ENCODE measurements around the gene SMOC1. TPM values are rescaled to one million over a fixed set of nuclear protein-coding genes. Genes with fewer than 3 reads are reported as not detected.

SMOC1 gene
- polyA plus RNA-seq, 3 donors = not detected

GRCh38 chr14:70034257-70034656, 155.0 kb downstream of the SMOC1 start:
- WGBS (ENCODE audit: insufficient coverage) = 86% methylated on average over 3 of the region's 3 CpGs
- Histone ChIP-seq H3K9me3 (replicated peaks in 1 of 2; ENCODE audit: control insufficient read depth in 1 of 2, insufficient read depth in 1 of 2, low read length in 2 of 2) (no peaks in the 10 kb centered on the region), H3K36me3 (replicated peaks in 1 of 2; ENCODE audit: control insufficient read depth in 1 of 2, insufficient read depth in 2 of 2, low read length in 2 of 2) (no peaks in the 10 kb centered on the region), H2AFZ (ENCODE audit: insufficient read depth, low read depth, low read length, poor library complexity, severe bottlenecking) (no peak overlapping the region), H3K79me2 (ENCODE audit: insufficient read depth, low read length) (no peaks in the 10 kb centered on the region), H3K4me1 (ENCODE audit: control insufficient read depth in 1 of 2, insufficient read depth in 2 of 2, low read length in 2 of 2) (no peaks in the 10 kb centered on the region), H4K20me1 (ENCODE audit: insufficient read depth, low read length) (no peaks in the 10 kb centered on the region), H3K4me2 (replicated peaks; ENCODE audit: extremely low read depth, low read length, poor library complexity, severe bottlenecking) (no peak overlapping the region), H3K4me3 (replicated peaks in 1 of 3; ENCODE audit: low read depth in 2 of 3, low read length in 3 of 3) (no peak overlapping the region), H3K27ac (ENCODE audit: low read depth in 1 of 2, low read length in 2 of 2) (no peak overlapping the region), H3K9ac (ENCODE audit: insufficient read depth, low read length, poor library complexity, severe bottlenecking) (no peak overlapping the region), H3K27me3 (ENCODE audit: control insufficient read depth in 2 of 2, insufficient read depth in 2 of 2, low read length in 2 of 2) (no peaks in the 10 kb centered on the region)
- no peak overlapping the region for H3K27ac Mint-ChIP-seq
- no peak overlapping the region for H3K4me3 Mint-ChIP-seq
- TF ChIP-seq, protein P1, sequence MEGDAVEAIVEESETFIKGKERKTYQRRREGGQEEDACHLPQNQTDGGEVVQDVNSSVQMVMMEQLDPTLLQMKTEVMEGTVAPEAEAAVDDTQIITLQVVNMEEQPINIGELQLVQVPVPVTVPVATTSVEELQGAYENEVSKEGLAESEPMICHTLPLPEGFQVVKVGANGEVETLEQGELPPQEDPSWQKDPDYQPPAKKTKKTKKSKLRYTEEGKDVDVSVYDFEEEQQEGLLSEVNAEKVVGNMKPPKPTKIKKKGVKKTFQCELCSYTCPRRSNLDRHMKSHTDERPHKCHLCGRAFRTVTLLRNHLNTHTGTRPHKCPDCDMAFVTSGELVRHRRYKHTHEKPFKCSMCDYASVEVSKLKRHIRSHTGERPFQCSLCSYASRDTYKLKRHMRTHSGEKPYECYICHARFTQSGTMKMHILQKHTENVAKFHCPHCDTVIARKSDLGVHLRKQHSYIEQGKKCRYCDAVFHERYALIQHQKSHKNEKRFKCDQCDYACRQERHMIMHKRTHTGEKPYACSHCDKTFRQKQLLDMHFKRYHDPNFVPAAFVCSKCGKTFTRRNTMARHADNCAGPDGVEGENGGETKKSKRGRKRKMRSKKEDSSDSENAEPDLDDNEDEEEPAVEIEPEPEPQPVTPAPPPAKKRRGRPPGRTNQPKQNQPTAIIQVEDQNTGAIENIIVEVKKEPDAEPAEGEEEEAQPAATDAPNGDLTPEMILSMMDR (IDR thresholded peaks at IDR 0.05) = no peak
- no peaks in the 10 kb centered on the region for H3K4me1 Mint-ChIP-seq
- H3K27me3 Mint-ChIP-seq (ENCODE audit: low read depth in 3 of 3) = peaks cover 1 to 9% (median 4%) of the 10 kb centered on the region in 3 donors
- H3K36me3 Mint-ChIP-seq = no peaks in the 10 kb centered on the region
- DNase-seq = no peak
- intact Hi-C loops (cut with micrococcal nuclease) = no loop called here
- H3K9me3 Mint-ChIP-seq = no peaks in the 10 kb centered on the region

GRCh38 chr14:70036665-70037064, 157.4 kb downstream of the SMOC1 start:
- Histone ChIP-seq H3K4me1 (ENCODE audit: control insufficient read depth in 1 of 2, insufficient read depth in 2 of 2, low read length in 2 of 2) (no peaks in the 10 kb centered on the region), H3K4me3 (replicated peaks in 1 of 3; ENCODE audit: low read depth in 2 of 3, low read length in 3 of 3) (no peak overlapping the region), H3K4me2 (replicated peaks; ENCODE audit: extremely low read depth, low read length, poor library complexity, severe bottlenecking) (no peak overlapping the region), H3K27me3 (ENCODE audit: control insufficient read depth in 2 of 2, insufficient read depth in 2 of 2, low read length in 2 of 2) (no peaks in the 10 kb centered on the region), H3K27ac (ENCODE audit: low read depth in 1 of 2, low read length in 2 of 2) (no peak overlapping the region), H3K36me3 (replicated peaks in 1 of 2; ENCODE audit: control insufficient read depth in 1 of 2, insufficient read depth in 2 of 2, low read length in 2 of 2) (no peaks in the 10 kb centered on the region), H2AFZ (ENCODE audit: insufficient read depth, low read depth, low read length, poor library complexity, severe bottlenecking) (no peak overlapping the region), H3K79me2 (ENCODE audit: insufficient read depth, low read length) (no peaks in the 10 kb centered on the region), H4K20me1 (ENCODE audit: insufficient read depth, low read length) (no peaks in the 10 kb centered on the region), H3K9me3 (replicated peaks in 1 of 2; ENCODE audit: control insufficient read depth in 1 of 2, insufficient read depth in 1 of 2, low read length in 2 of 2) (no peaks in the 10 kb centered on the region), H3K9ac (ENCODE audit: insufficient read depth, low read length, poor library complexity, severe bottlenecking) (no peak overlapping the region)
- H3K27me3 Mint-ChIP-seq (ENCODE audit: low read depth in 3 of 3) = peaks cover 5 to 7% (median 5%) of the 10 kb centered on the region in 3 donors
- no peaks in the 10 kb centered on the region for H3K9me3 Mint-ChIP-seq
- whole genome bisulfite sequencing (ENCODE audit: insufficient coverage) = no CpG with 5 or more reads among the region's 1 CpG
- no peaks in the 10 kb centered on the region for H3K36me3 Mint-ChIP-seq
- H3K4me3 Mint-ChIP-seq = no peak overlapping the region
- no peak for DNase-seq
- no peaks in the 10 kb centered on the region for H3K4me1 Mint-ChIP-seq
- intact Hi-C loops (cut with micrococcal nuclease) = no loop called here
- TF ChIP-seq, protein P1 (IDR thresholded peaks at IDR 0.05) = no peak
- no peak overlapping the region for H3K27ac Mint-ChIP-seq
